Central memory CD4-positive, alpha-beta T cell (primary cell): ENCODE data around the gene CNTN4.
"Not testable (repeated sequence)": the region's sequence is repeated elsewhere in the genome, so short reads cannot be mapped to it uniquely, and the experiment has no call there.

Experiments used
- DNase-seq: peaks from one replicate; pipeline ENCODE4 v3.0.0; 2022

Gene CNTN4

DNA sequence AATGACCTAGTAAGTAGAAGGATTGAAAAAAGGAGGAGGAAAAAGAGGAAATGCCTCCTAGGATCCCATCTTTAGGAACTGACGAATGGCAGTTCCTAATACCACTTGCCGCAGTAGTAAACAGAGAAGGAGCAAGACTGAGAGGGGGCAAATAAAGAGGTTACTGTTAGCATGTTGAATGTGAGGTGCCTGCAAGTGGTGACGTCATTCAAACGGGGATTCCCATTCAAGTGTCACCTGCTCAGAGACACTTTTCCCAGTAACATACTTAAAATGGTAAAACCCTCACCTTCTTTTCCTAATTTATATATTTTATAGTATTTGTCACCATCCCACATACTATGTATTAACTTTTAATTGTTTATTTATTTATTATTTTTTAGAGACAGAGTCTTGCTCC lies 832.6 kb downstream of the CNTN4 start:
- DNase-seq: no peak

- DNase-seq: no peak
Observed at GRCh38 chr3:2934541-2934940, 835.9 kb downstream of the CNTN4 start.

- no peak for DNase-seq
Observed at GRCh38 chr3:2937055-2937454, 838.4 kb downstream of the CNTN4 start.

GRCh38 chr3:2937592-2937991 lies 838.9 kb downstream of the CNTN4 start:
- no peak for DNase-seq

GRCh38 chr3:2938711-2939110 lies 840.0 kb downstream of the CNTN4 start:
- DNase-seq: no peak

DNA sequence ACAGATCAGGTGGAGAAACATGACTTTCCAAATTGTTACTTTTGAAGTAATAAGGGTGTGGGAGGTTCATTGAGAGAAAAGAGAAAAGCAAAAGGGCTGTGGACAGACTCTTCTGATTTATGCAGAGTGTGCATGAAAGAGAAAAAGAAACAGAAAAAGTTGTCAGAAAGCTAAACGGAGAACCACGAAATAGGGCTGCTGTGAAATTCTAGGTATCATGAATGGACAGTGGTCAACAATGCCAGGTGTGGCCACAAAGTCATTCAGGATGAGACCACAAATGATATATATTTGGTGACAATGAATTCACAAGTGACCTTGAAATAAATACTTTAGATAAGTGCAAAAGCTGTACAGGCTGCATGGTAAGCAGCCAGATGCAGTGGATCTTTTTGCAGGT lies 841.4 kb downstream of the CNTN4 start:
- DNase-seq: no peak

DNA sequence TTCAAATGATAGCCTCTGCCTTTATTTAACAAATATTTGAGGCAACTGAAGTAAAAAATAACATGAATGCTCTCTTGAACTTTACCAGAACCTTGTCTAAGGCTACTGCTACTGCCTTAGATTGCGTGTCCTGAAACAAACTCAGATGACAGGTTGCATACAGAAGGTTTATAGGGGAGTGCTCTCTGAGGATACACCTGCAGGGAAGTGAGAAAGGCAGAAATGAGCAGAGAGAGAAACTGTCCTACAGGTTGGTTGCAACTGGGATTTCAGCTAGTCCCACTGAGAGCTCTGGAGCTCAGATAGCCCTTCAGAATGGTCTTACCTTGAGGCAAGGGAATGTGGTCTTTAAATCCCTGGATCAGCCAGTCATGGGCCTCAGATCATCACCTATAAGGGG lies 846.0 kb downstream of the CNTN4 start:
- no peak for DNase-seq

- no peak for DNase-seq
Observed at GRCh38 chr3:2945121-2945520, 846.5 kb downstream of the CNTN4 start.

- no peak for DNase-seq
Observed at GRCh38 chr3:2947536-2947935, 848.9 kb downstream of the CNTN4 start.

GRCh38 chr3:2948882-2949281 lies 850.2 kb downstream of the CNTN4 start:
- no peak for DNase-seq

GRCh38 chr3:2950159-2950558 lies 851.5 kb downstream of the CNTN4 start:
- DNase-seq: no peak

GRCh38 chr3:2957115-2957514 lies 858.4 kb downstream of the CNTN4 start:
- no peak for DNase-seq

GRCh38 chr3:2958551-2958950 lies 859.9 kb downstream of the CNTN4 start:
- no peak for DNase-seq

GRCh38 chr3:2961576-2961975 lies 862.9 kb downstream of the CNTN4 start:
- no peak for DNase-seq

DNA sequence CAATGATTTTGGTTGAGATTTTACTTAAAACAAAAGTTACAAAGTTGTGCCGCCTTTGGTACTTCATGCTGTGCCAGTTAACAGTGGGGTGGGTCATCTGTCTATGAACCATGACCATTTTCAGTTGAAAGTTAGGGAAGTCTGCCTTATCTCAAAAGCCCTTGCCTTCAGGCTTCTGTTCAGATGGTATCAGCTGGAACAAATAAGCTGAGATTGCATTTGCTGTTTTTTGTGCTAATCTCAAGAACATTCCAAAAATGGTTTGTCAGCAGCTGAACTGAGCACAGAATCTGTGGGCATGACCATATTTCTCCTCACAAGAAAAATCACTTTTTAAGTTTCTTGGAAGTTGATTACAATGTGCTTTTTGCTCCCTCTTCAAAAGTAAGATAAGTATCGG lies 869.2 kb downstream of the CNTN4 start:
- DNase-seq: no peak

- no peak for DNase-seq
Observed at GRCh38 chr3:2968475-2968874, 869.8 kb downstream of the CNTN4 start.

GRCh38 chr3:2976212-2976611 lies 877.5 kb downstream of the CNTN4 start:
- DNase-seq: no peak

GRCh38 chr3:2976796-2977195 lies 878.1 kb downstream of the CNTN4 start:
- DNase-seq: no peak

- DNase-seq: no peak
Observed at GRCh38 chr3:2978977-2979732, 880.5 kb downstream of the CNTN4 start.

GRCh38 chr3:2984005-2984830 lies 885.6 kb downstream of the CNTN4 start:
- no peak for DNase-seq

GRCh38 chr3:2984831-2985220 lies 886.2 kb downstream of the CNTN4 start:
- no peak for DNase-seq

DNA sequence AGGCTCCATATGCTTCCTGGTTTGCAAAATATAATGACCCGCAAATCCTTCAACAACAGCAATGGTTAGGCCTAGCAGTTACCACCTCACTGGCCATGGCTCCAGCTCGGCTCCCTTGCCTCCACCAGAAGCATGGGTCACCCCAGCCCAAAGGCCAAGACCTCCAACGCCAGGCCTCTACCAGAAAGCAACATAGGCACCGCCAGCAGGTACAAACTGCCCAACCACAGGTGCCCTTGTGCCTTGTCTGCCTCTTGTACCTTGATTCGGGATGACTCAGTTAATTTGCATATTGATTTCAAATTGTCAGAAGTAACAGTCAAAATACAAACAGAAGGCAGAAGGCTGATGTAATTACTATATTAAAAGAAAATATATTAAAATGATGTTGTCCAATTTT lies 886.8 kb downstream of the CNTN4 start:
- DNase-seq: no peak

GRCh38 chr3:2992534-2992933 lies 893.9 kb downstream of the CNTN4 start:
- DNase-seq: no peak

- DNase-seq: not testable (repeated sequence)
Observed at GRCh38 chr3:2993130-2993529, 894.5 kb downstream of the CNTN4 start.
